ENCODE data around the gene ESR2.

Gene ESR2

DNA sequence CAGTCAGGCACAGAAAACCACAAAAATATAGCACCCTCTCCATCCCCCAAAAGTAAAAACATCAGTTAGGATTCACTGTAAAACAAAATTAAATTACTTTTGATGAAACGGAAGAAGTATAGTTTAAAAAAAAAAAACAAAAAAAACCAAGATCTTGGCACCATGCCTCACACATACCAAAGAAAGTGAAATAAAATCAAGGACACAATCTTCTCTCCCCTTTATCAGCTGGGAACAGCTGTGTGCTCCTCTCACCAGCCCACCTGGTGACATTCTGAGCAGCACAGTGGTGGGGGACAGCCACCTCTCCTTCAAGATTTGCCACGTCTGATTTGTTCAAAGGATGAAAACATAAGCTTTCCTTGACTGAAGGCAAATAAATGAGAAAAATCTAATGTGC, 55.5 kb downstream of the ESR2 start:
- Histone ChIP-seq H2AFZ (ENCODE audit: low read length) (no peak overlapping the region), H2AK5ac (ENCODE audit: low read depth, low read length) (no peak overlapping the region), H3K36me3 (replicated peaks in 1 of 2; ENCODE audit: control insufficient read depth in 2 of 2, insufficient read depth in 2 of 2, low read length in 2 of 2) (no peaks in the 10 kb centered on the region), H2BK120ac (ENCODE audit: low read depth, low read length) (no peak overlapping the region), H3K23ac (ENCODE audit: low read depth, low read length, poor library complexity) (no peak overlapping the region), H3K27me3 (ENCODE audit: control insufficient read depth in 3 of 3, insufficient read depth in 3 of 3, low read depth in 1 of 3, low read length in 3 of 3) (no peaks in the 10 kb centered on the region), H2BK15ac (ENCODE audit: low read length) (no peak overlapping the region), H3K9me3 (replicated peaks in 1 of 2; ENCODE audit: control insufficient read depth in 2 of 2, insufficient read depth in 1 of 2, low read depth in 1 of 2, low read length in 2 of 2) (no peaks in the 10 kb centered on the region), H3K9ac (ENCODE audit: low read depth, low read length, poor library complexity) (no peak overlapping the region), H3K4me2 (ENCODE audit: insufficient read depth, low read length, poor library complexity, severe bottlenecking) (no peak overlapping the region), H3K27ac (replicated peaks; ENCODE audit: low read length) (no peak overlapping the region), H4K91ac (ENCODE audit: low read depth, low read length, poor library complexity) (no peak overlapping the region), H3K18ac (ENCODE audit: low read length) (no peak overlapping the region), H4K8ac (ENCODE audit: low read depth, low read length) (no peak overlapping the region), H3K4me3 (ENCODE audit: low read length in 2 of 2) (no peak overlapping the region), H3K14ac (ENCODE audit: low read length) (no peak overlapping the region), H2BK5ac (ENCODE audit: low read length) (no peak overlapping the region), H2BK12ac (ENCODE audit: low read length) (no peak overlapping the region), H3K4ac (ENCODE audit: low read length) (no peak overlapping the region), H3K79me1 (ENCODE audit: low read depth, low read length) (no peaks in the 10 kb centered on the region), H3K4me1 (ENCODE audit: control insufficient read depth in 2 of 2, insufficient read depth in 1 of 2, low read depth in 1 of 2, low read length in 2 of 2) (no peaks in the 10 kb centered on the region)
- no CpG with 5 or more reads among the region's 2 CpGs for WGBS, 2 donors (ENCODE audit: extremely low coverage in 2 of 2, insufficient read length in 2 of 2, insufficient replicate concordance in 1 of 2)
- no peak for DNase-seq (ENCODE audit: low spot score)

- Histone ChIP-seq H3K4ac (ENCODE audit: low read length) (no peak overlapping the region), H2AFZ (ENCODE audit: low read length) (no peak overlapping the region), H2BK120ac (ENCODE audit: low read depth, low read length) (no peak overlapping the region), H2BK12ac (ENCODE audit: low read length) (no peak overlapping the region), H4K91ac (ENCODE audit: low read depth, low read length, poor library complexity) (no peak overlapping the region), H3K27ac (replicated peaks; ENCODE audit: low read length) (no peak overlapping the region), H4K8ac (ENCODE audit: low read depth, low read length) (no peak overlapping the region), H3K79me1 (ENCODE audit: low read depth, low read length) (no peaks in the 10 kb centered on the region), H3K36me3 (replicated peaks in 1 of 2; ENCODE audit: control insufficient read depth in 2 of 2, insufficient read depth in 2 of 2, low read length in 2 of 2) (peaks cover 0 to under 1% of the 10 kb centered on the region in 2 donors), H3K4me3 (ENCODE audit: low read length in 2 of 2) (peak overlapping the region in 1 of 2 donors; percentile 30), H3K9me3 (replicated peaks in 1 of 2; ENCODE audit: control insufficient read depth in 2 of 2, insufficient read depth in 1 of 2, low read depth in 1 of 2, low read length in 2 of 2) (no peaks in the 10 kb centered on the region), H3K18ac (ENCODE audit: low read length) (no peak overlapping the region), H3K4me2 (ENCODE audit: insufficient read depth, low read length, poor library complexity, severe bottlenecking) (no peak overlapping the region), H2AK5ac (ENCODE audit: low read depth, low read length) (no peak overlapping the region), H3K14ac (ENCODE audit: low read length) (no peak overlapping the region), H2BK5ac (ENCODE audit: low read length) (no peak overlapping the region), H3K27me3 (ENCODE audit: control insufficient read depth in 3 of 3, insufficient read depth in 3 of 3, low read depth in 1 of 3, low read length in 3 of 3) (no peaks in the 10 kb centered on the region), H3K9ac (ENCODE audit: low read depth, low read length, poor library complexity) (no peak overlapping the region), H2BK15ac (ENCODE audit: low read length) (no peak overlapping the region), H3K4me1 (ENCODE audit: control insufficient read depth in 2 of 2, insufficient read depth in 1 of 2, low read depth in 1 of 2, low read length in 2 of 2) (peaks cover 0 to under 1% of the 10 kb centered on the region in 2 donors), H3K23ac (ENCODE audit: low read depth, low read length, poor library complexity) (no peak overlapping the region)
- WGBS, 2 donors (ENCODE audit: extremely low coverage in 2 of 2, insufficient read length in 2 of 2, insufficient replicate concordance in 1 of 2): no CpG with 5 or more reads among the region's 6 CpGs
- DNase-seq (ENCODE audit: low spot score): no peak
Measured at GRCh38 chr14:64238049-64238448, 56.1 kb downstream of the ESR2 start.

GRCh38 chr14:64235652-64236640, 58.2 kb downstream of the ESR2 start:
- H2AK5ac ChIP-seq (ENCODE audit: low read depth, low read length): no peak overlapping the region
- WGBS, 2 donors (ENCODE audit: extremely low coverage in 2 of 2, insufficient read length in 2 of 2, insufficient replicate concordance in 1 of 2): no CpG with 5 or more reads among the region's 13 CpGs
- no peak overlapping the region for H2BK5ac ChIP-seq (ENCODE audit: low read length)
- H3K27ac ChIP-seq (replicated peaks; ENCODE audit: low read length): no peak overlapping the region
- H4K91ac ChIP-seq (ENCODE audit: low read depth, low read length, poor library complexity): no peak overlapping the region
- no peaks in the 10 kb centered on the region for H3K79me1 ChIP-seq (ENCODE audit: low read depth, low read length)
- no peak overlapping the region for H2BK12ac ChIP-seq (ENCODE audit: low read length)
- no peak overlapping the region for H4K8ac ChIP-seq (ENCODE audit: low read depth, low read length)
- H3K18ac ChIP-seq (ENCODE audit: low read length): no peak overlapping the region
- H3K4me2 ChIP-seq (ENCODE audit: insufficient read depth, low read length, poor library complexity, severe bottlenecking): no peak overlapping the region
- H3K4ac ChIP-seq (ENCODE audit: low read length): no peak overlapping the region
- no peak overlapping the region for H2AFZ ChIP-seq (ENCODE audit: low read length)
- DNase-seq (ENCODE audit: low spot score): no peak
- H2BK120ac ChIP-seq (ENCODE audit: low read depth, low read length): no peak overlapping the region
- no peak overlapping the region for H2BK15ac ChIP-seq (ENCODE audit: low read length)
- H3K9ac ChIP-seq (ENCODE audit: low read depth, low read length, poor library complexity): no peak overlapping the region
- no peaks in the 10 kb centered on the region for H3K9me3 ChIP-seq (replicated peaks in 1 of 2; ENCODE audit: control insufficient read depth in 2 of 2, insufficient read depth in 1 of 2, low read depth in 1 of 2, low read length in 2 of 2)
- peaks cover 8 to 21% of the 10 kb centered on the region in 2 donors for H3K36me3 ChIP-seq (replicated peaks in 1 of 2; ENCODE audit: control insufficient read depth in 2 of 2, insufficient read depth in 2 of 2, low read length in 2 of 2)
- no peak overlapping the region for H3K23ac ChIP-seq (ENCODE audit: low read depth, low read length, poor library complexity)
- no peak overlapping the region for H3K14ac ChIP-seq (ENCODE audit: low read length)
- no peak overlapping the region for H3K4me3 ChIP-seq (ENCODE audit: low read length in 2 of 2)
- peaks cover 5 to 9% of the 10 kb centered on the region in 2 donors for H3K4me1 ChIP-seq (ENCODE audit: control insufficient read depth in 2 of 2, insufficient read depth in 1 of 2, low read depth in 1 of 2, low read length in 2 of 2)
- no peaks in the 10 kb centered on the region for H3K27me3 ChIP-seq (ENCODE audit: control insufficient read depth in 3 of 3, insufficient read depth in 3 of 3, low read depth in 1 of 3, low read length in 3 of 3)

DNA sequence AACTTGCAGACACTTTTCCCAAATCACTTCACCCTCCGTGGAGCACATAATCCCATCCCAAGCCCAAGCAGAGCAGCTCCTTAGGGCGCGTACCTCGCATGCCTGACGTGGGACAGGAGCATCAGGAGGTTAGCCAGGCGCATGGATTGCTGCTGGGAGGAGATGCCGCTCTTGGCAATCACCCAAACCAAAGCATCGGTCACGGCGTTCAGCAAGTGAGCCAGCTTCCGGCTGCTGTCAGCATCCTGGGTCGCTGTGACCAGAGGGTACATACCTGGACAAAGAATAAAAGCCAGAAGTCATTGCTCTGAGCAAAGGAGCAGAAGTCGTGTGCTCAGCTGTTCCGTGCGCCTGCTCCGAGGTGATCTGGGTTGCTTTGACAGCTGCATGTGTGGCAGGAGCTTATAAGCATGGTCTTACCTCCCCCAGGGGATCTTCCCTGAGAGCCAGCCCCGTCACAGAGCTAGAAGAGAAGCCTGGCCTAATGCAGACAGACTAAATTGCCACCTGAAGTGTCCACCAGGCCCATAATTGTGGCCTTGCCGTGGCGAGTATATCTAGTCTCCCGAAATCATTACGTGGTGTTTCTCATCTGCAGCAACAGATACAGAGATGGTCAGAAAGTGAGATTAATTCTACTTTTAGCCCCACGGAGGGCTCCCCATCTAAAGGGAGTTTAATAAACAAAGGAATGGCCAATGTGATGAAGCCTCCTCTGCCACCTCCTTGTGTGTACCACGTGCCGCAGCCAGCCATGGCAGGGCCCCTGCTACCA, 59.1 kb downstream of the ESR2 start:
- no peak overlapping the region for H2BK5ac ChIP-seq (ENCODE audit: low read length)

More for the DNA sequence above, 59.1 kb downstream of the ESR2 start:
- DNase-seq (ENCODE audit: low spot score): no peak
- H3K23ac ChIP-seq (ENCODE audit: low read depth, low read length, poor library complexity): no peak overlapping the region
- no peak overlapping the region for H4K91ac ChIP-seq (ENCODE audit: low read depth, low read length, poor library complexity)
- H3K36me3 ChIP-seq (replicated peaks in 1 of 2; ENCODE audit: control insufficient read depth in 2 of 2, insufficient read depth in 2 of 2, low read length in 2 of 2): peaks cover 8 to 21% of the 10 kb centered on the region in 2 donors
- no peak overlapping the region for H3K27ac ChIP-seq (replicated peaks; ENCODE audit: low read length)
- no peak overlapping the region for H3K4me2 ChIP-seq (ENCODE audit: insufficient read depth, low read length, poor library complexity, severe bottlenecking)
- no peak overlapping the region for H2BK15ac ChIP-seq (ENCODE audit: low read length)
- peaks cover 5 to 9% of the 10 kb centered on the region in 2 donors for H3K4me1 ChIP-seq (ENCODE audit: control insufficient read depth in 2 of 2, insufficient read depth in 1 of 2, low read depth in 1 of 2, low read length in 2 of 2)
- H2AK5ac ChIP-seq (ENCODE audit: low read depth, low read length): no peak overlapping the region
- H3K18ac ChIP-seq (ENCODE audit: low read length): no peak overlapping the region
- WGBS, 2 donors (ENCODE audit: extremely low coverage in 2 of 2, insufficient read length in 2 of 2, insufficient replicate concordance in 1 of 2): no CpG with 5 or more reads among the region's 24 CpGs
- H3K14ac ChIP-seq (ENCODE audit: low read length): no peak overlapping the region
- H3K4ac ChIP-seq (ENCODE audit: low read length): no peak overlapping the region
- no peak overlapping the region for H2AFZ ChIP-seq (ENCODE audit: low read length)
- H3K9me3 ChIP-seq (replicated peaks in 1 of 2; ENCODE audit: control insufficient read depth in 2 of 2, insufficient read depth in 1 of 2, low read depth in 1 of 2, low read length in 2 of 2): no peaks in the 10 kb centered on the region
- no peak overlapping the region for H3K9ac ChIP-seq (ENCODE audit: low read depth, low read length, poor library complexity)
- no peak overlapping the region for H3K4me3 ChIP-seq (ENCODE audit: low read length in 2 of 2)
- no peaks in the 10 kb centered on the region for H3K27me3 ChIP-seq (ENCODE audit: control insufficient read depth in 3 of 3, insufficient read depth in 3 of 3, low read depth in 1 of 3, low read length in 3 of 3)
- no peaks in the 10 kb centered on the region for H3K79me1 ChIP-seq (ENCODE audit: low read depth, low read length)
- H4K8ac ChIP-seq (ENCODE audit: low read depth, low read length): no peak overlapping the region
- H2BK120ac ChIP-seq (ENCODE audit: low read depth, low read length): no peak overlapping the region
- no peak overlapping the region for H2BK12ac ChIP-seq (ENCODE audit: low read length)

Data from neuronal stem cell (in vitro differentiated cells).